GM18519 (cell line): ENCODE measurements around the gene C1QTNF1.

Experiments
- ATAC-seq: cut with Tn5 transposase; IDR thresholded peaks from one replicate; pipeline ENCODE4 v1.9.1; 2021; ENCODE audit warnings: mild to moderate bottlenecking, moderate library complexity; ENCODE audit not compliant: unreplicated experiment, low FRiP score

C1QTNF1 gene

GRCh38 chr17:79023886-79024771, at the start of gene C1QTNF1:
Gene C1QTNF1 (plus strand): TSS chr17:79024169. CDS start chr17:79043969, 19,800 bp downstream.
- ATAC-seq = no peak

DNA sequence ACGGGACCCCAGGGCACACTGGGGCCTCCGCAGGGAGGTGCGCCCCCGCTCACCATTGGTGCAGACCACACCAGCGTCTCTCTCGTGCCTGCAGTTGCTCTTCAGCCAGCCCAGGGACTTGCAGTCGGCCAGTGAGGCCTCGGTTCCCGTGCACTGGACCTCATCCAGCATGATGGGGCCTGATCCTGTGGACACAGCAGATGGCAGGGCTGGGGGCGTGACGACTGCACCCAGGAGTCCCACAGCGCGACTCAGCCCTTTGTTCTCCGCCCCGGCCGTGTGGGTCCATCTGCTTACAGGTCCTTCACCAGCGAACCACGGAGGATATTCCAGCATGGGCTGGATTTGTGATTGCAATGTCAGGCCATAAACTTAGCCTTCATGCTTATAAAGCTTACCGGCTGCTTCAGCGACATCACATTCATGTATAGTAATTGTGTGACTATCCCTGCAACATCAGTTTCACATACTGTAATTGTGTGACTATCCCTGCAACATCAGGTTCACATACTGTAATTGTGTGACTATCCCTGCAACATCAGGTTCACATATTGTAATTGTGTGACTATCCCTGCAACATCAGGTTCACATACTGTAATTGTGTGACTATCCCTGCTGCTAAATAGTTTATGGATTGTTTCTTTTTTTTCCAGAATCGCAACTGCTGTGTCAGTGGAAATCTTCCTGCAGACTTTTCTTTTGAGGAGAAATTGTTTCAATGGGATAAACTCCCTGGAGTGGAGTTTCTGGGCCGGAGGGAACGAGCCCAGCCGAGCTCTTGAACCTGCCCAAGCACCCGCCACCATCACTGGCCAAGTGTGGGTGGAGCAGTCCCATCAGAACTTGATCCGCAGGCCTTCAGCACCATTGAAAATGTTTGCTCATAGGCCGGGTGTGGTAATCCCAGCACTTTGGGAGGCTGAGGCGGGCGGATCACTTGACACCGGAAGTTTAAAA, 49.1 kb upstream of the C1QTNF1 start:
- no peak for ATAC-seq

- ATAC-seq = no peak
Measured at GRCh38 chr17:78976907-78977680, 46.9 kb upstream of the C1QTNF1 start.

- no peak for ATAC-seq
Measured at GRCh38 chr17:78977681-78977943, 46.4 kb upstream of the C1QTNF1 start.

- ATAC-seq = no peak
Measured at GRCh38 chr17:78977997-78978973, 45.7 kb upstream of the C1QTNF1 start.

DNA sequence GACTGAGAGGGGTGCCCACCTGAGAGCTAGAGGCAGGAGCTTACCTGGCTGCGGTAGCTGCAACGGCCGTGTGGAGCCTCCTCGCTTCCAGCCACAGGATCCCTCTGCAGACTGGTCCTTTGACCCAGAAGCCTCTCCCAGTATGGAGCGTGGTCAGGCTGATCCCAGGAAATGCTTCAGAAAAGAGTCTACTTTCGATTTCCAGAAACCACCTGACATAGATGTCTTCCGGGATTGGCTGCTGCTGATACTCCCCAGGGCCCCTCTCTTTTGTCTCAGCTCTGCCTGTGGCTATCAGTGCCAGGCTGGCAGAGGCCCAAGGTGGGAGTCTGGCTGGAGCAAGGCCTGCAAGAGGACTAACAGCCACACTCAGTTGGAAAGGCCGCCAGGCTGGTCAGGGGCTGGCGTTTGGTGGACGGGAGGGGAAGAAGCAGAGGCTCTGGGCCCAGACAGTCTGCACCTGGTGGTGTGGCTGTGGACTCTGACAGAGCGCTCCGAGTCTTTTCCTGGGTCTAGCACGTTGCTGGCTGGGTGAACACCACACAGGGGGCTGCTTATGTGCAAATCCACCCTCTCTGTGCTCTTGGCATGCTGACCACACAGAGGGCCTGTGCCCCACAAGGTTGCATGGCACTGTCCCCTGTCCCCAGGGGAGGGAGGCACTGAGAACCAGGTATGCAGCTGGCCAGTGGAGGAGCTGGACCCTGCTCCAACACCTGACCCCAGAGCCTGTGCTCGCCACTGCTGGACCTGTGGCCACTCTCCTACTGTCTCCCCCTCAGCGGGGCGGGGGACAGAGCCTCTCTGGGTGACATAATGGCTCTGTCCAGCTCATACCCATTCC, 44.0 kb upstream of the C1QTNF1 start, which contains the start of gene LGALS3BP:
TSS of gene LGALS3BP (minus strand) at position 144 of the 844 bp plus-strand sequence. CDS start 2,732 bp downstream, outside the sequence.
- ATAC-seq = no peak

GRCh38 chr17:78980624-78980972, 43.4 kb upstream of the C1QTNF1 start:
- ATAC-seq = no peak

DNA sequence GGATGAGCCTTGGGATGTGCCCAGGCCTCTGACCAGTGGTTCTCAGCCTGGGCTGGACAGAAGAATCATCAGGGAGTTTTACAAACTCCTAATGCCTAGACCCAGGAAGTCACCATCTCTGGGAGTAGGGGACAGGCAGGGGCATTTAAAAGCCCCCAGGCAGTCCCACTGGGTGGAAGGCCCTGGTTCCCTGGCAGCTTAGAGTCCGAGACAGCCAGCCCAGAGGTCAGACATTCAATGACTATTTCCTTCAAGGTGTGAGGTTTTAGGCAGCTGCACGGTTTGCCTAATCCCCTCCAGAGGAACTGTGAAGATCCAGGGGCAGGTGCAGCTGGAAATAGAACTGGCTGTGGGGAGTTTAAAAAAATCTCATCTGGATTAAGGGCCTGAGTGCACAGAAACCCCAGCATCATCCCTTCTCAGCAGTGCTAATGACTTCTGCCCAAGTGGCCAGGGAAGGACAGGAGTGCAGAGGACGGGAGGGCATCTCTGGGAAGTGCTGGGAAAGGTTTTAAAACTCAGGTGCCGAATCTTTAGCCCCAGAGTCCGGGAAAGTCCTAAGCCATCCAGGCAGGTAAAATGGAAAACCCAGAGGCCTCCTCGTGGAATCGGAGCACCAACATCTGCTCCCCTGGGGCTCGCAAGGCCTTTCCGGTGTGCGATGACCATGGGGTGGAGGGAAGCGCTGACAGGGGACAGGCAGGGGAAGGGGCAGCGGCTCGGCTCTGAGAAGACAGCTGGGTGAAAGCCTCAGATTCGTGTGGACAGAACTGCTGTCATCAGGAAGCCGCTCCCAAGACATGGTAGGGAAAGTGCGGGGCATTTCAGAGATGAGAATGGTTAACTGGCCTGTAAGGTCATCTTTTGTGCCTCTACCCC, 42.7 kb upstream of the C1QTNF1 start:
- ATAC-seq = no peak

GRCh38 chr17:78985395-78985794, 38.6 kb upstream of the C1QTNF1 start:
- no peak for ATAC-seq

GRCh38 chr17:78986048-78986648, 37.8 kb upstream of the C1QTNF1 start:
- ATAC-seq = no peak

- no peak for ATAC-seq
Measured at GRCh38 chr17:78986649-78987328, 37.2 kb upstream of the C1QTNF1 start.

DNA sequence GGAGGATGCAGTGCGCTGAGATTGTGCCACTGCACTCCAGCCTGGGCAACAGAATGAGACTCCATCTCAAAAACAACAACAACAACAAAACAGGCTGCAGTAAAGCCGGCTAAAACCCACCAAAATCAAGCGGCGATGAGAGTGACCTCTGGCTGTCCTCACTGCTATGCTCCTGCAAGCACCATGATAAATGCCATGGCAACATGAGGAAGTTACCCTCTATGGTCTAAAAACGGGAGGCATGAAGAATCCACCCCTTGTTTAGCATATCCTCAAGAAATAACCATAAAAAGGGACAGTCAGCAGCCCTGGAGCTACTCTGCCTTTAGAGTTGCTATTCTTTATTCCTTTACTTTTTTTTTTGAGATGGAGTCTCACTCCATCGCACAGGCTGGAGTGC, 35.8 kb upstream of the C1QTNF1 start:
- no peak for ATAC-seq

DNA sequence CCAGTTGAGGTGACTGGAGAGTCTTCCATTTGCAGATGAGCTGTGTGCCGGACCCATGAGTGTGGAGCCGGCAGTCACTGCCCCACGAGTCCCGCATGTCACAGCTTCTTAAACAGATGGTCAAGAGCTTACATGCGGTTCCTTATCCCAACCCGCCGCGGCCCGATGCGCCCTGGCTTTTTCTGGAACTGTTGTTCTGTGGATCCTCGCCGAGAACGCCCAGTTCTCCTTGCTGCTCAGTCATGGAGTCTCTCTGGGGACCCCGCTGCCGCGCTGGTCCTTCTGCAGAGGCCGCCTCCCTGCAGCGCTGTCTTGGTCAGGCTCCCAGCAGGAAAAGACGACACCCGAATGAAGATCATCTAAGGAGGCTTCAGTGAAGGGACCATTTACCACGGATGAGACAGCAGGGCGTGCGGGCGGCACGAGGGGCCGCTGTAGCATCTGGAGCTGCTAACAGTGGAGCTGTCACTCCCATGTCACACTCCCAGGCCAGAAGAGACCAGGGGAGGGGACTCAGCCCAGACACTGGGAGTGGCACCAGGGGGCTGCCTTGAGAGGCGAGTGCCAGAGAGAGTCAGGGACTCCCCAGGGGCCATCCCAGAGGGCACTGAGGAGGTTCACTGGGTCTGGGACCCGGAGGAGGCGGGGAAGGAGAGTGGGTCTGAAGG, 33.5 kb upstream of the C1QTNF1 start:
- ATAC-seq = no peak

GRCh38 chr17:78991017-78991738, 32.8 kb upstream of the C1QTNF1 start:
- ATAC-seq = no peak

DNA sequence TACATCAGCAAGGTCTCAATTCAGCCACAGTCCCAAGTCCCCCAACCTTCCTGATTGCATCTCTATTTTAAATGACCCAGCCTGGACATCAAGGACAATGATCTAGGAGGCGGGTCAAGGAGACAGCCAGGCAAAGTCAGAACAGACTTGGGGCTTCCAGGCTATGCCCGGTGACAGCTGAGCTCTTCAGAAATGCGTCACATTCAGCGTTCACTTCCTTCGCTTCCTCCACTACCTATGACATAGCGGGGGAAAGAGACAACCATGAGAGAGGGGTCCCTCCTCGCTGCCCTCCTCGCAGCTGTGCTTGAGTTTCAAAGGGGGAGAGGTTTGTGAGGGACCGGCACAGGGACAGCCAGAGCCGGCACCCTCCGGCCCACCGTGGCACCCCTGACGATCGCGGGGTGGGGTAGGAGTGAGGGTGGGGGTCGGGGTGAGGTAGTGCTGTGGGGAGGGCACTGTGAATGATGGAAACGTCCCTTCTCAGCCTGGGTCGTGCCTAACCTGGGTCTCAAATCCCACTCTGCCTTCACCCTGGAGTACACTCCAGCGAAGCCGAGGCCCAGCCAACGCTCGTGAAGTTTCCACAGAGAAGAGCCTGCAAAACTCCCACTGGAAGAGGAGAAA, 31.9 kb upstream of the C1QTNF1 start:
- ATAC-seq = no peak
